ENCODE data around the gene GALNT16.

GRCh38 chr14:69226736-69227135 lies 33.2 kb upstream of the GALNT16 start:
- TF ChIP-seq CTCF (IDR thresholded peaks at IDR 0.05) (no peak), EZH2 (IDR thresholded peaks at IDR 0.05) (no peak)
